Fibroblast of skin of left biceps (primary cell): ENCODE measurements around the gene LYST.
"Not testable (repeated sequence)": the region's sequence is repeated elsewhere in the genome, so short reads cannot be mapped to it uniquely, and the experiment has no call there.

Source experiments
- DNase-seq, 2 experiments: peaks; one replicate each; pipeline ENCODE4 v3.0.0-alpha.2; 2013; ENCODE audit warnings: low read depth in 2 of 2

Gene LYST

GRCh38 chr1:235821361-235821981 is 45.2 kb downstream of the LYST start:
- peak; percentile 30 for DNase-seq

GRCh38 chr1:235820061-235820460 is 46.6 kb downstream of the LYST start:
- no peak for DNase-seq

- no peak for DNase-seq
Observed at GRCh38 chr1:235818632-235819136, 48.0 kb downstream of the LYST start.

- no peak for DNase-seq
Observed at GRCh38 chr1:235817101-235817728, 49.5 kb downstream of the LYST start.

GRCh38 chr1:235809688-235810397 is 56.9 kb downstream of the LYST start:
- DNase-seq, result no peak

- DNase-seq, result no peak
Observed at GRCh38 chr1:235808223-235808622, 58.5 kb downstream of the LYST start.

- DNase-seq, result no peak
Observed at GRCh38 chr1:235806123-235806522, 60.6 kb downstream of the LYST start.

GRCh38 chr1:235802573-235803346 is 63.9 kb downstream of the LYST start:
- no peak for DNase-seq

- no peak for DNase-seq
Observed at GRCh38 chr1:235799264-235799663, 67.4 kb downstream of the LYST start.

GRCh38 chr1:235791532-235792060 is 75.1 kb downstream of the LYST start:
- no peak for DNase-seq

GRCh38 chr1:235790123-235790522 is 76.6 kb downstream of the LYST start:
- no peak for DNase-seq

- not testable (repeated sequence) for DNase-seq
Observed at GRCh38 chr1:235786227-235786898, 80.3 kb downstream of the LYST start.

GRCh38 chr1:235784950-235785349 is 81.8 kb downstream of the LYST start:
- DNase-seq, result no peak

- peak; percentile 35 to 36 for DNase-seq
Observed at GRCh38 chr1:235783148-235783776, 83.4 kb downstream of the LYST start.

- DNase-seq, result peak; percentile 5
Observed at GRCh38 chr1:235782601-235783000, 84.1 kb downstream of the LYST start.

- DNase-seq, result no peak
Observed at GRCh38 chr1:235781807-235782206, 84.9 kb downstream of the LYST start.

GRCh38 chr1:235779770-235780169 is 86.9 kb downstream of the LYST start:
- no peak for DNase-seq

GRCh38 chr1:235776396-235776795 is 90.3 kb downstream of the LYST start:
- no peak for DNase-seq

GRCh38 chr1:235775246-235775860 is 91.4 kb downstream of the LYST start:
- DNase-seq, result no peak

GRCh38 chr1:235767795-235768194 is 98.9 kb downstream of the LYST start:
- DNase-seq, result no peak
